B cell (primary cell): Measurements from ENCODE around the gene FOXB2. TPM values are rescaled to one million over a fixed set of nuclear protein-coding genes. Genes with fewer than 3 reads are reported as not detected.
A peak's percentile ranks its signal among the peaks of the same experiment; 100 is the strongest.

Source experiments
- ATAC-seq: fragments of 200-7000 bp; cut with Tn5 transposase; one replicate; pipeline ENCODE4 v1.10.0; 2021; ENCODE audit warnings: low read depth, mild to moderate bottlenecking, moderate number of reproducible peaks, moderate library complexity
- CTCF ChIA-PET: fragments of 350-600 bp; sonication (Branson Sonifier 250); formaldehyde crosslinking; loops from one replicate; lab custom pipeline; 2021; ENCODE audit warnings: antibody characterized with exemption, inconsistent platforms; lab: Charles Lee
- POLR2A ChIA-PET: fragments of 350-600 bp; sonication (Branson Sonifier 250); formaldehyde crosslinking; loops from one replicate; lab custom pipeline; 2021; ENCODE audit warnings: antibody characterized with exemption; lab: Charles Lee
- DNase-seq: peaks from one replicate; pipeline ENCODE4 v3.0.0; 2013
- H2AFZ ChIP-seq: 2 replicates; pipeline ENCODE4 v1.6.1; 2012; ENCODE audit warnings: mild to moderate bottlenecking, low read depth, low read length; ENCODE audit not compliant: insufficient read depth, poor library complexity, severe bottlenecking
- H3K27ac ChIP-seq, 2 donors: 1 replicate in 1 of 2; 2 replicates in 1 of 2; pipeline ENCODE4 v1.5.1; 2012 to 2013; ENCODE audit warnings: low read length in 2 of 2, mild to moderate bottlenecking in 2 of 2, moderate library complexity in 1 of 2
- H3K27me3 ChIP-seq, 4 experiments: fragments of 200-600 bp in 1 of 4; sonication (generic) in 1 of 4; replicated peaks in 1 of 4; 1 replicate in 2 of 4; 2 replicates in 2 of 4; pipeline versions ENCODE4 v1.6.1 to v1.7.0; 2013 to 2016; ENCODE audit warnings: low read length in 3 of 4, mild to moderate bottlenecking in 2 of 4, mixed read lengths in 1 of 4, moderate library complexity in 1 of 4; ENCODE audit not compliant: insufficient read depth in 4 of 4, control insufficient read depth in 3 of 4; ENCODE audit errors: control extremely low read depth in 1 of 4
- H3K36me3 ChIP-seq, 2 experiments: replicated peaks in 1 of 2; 1 replicate in 1 of 2; 2 replicates in 1 of 2; pipeline versions ENCODE4 v1.6.1 to v1.7.1; 2013; ENCODE audit warnings: low read length in 1 of 2; ENCODE audit not compliant: insufficient read depth in 2 of 2, control insufficient read depth in 1 of 2; ENCODE audit errors: control extremely low read depth in 1 of 2, extremely low read depth in 1 of 2
- H3K4me1 ChIP-seq, 2 donors: fragments of 200-600 bp in 1 of 2; sonication (generic) in 1 of 2; 1 replicate in 1 of 2; 2 replicates in 1 of 2; pipeline versions ENCODE4 v1.5.1 to v1.6.1; 2013 to 2017; ENCODE audit warnings: low read length in 2 of 2; ENCODE audit not compliant: control insufficient read depth in 2 of 2, insufficient read depth in 2 of 2
- H3K4me2 ChIP-seq: replicated peaks from 2 replicates; pipeline ENCODE3; 2012; ENCODE audit warnings: mild to moderate bottlenecking, low read depth, low read length; ENCODE audit not compliant: poor library complexity, severe bottlenecking
- H3K4me3 ChIP-seq, 5 experiments: fragments of 200-600 bp in 1 of 5; sonication (generic) in 1 of 5; 1 replicate in 3 of 5; 2 replicates in 2 of 5; pipeline versions ENCODE4 v1.5.1 to v1.7.0; 2011 to 2016; ENCODE audit warnings: low read length in 4 of 5, mild to moderate bottlenecking in 4 of 5, low read depth in 2 of 5, control low read depth in 1 of 5, moderate library complexity in 1 of 5; ENCODE audit not compliant: insufficient read depth in 1 of 5; ENCODE audit errors: control extremely low read depth in 1 of 5, extremely low read depth in 1 of 5
- H3K79me2 ChIP-seq: fragments of 200-600 bp; sonication (generic); one replicate; pipeline ENCODE4 v1.6.0; 2016; ENCODE audit warnings: low read length; ENCODE audit not compliant: control insufficient read depth, insufficient read depth
- H3K9ac ChIP-seq: fragments of 200-600 bp; sonication (generic); 2 replicates; pipeline ENCODE4 v1.6.1; 2017; ENCODE audit warnings: mild to moderate bottlenecking, low read length, moderate library complexity
- H3K9me3 ChIP-seq, 3 donors: one replicate each; pipeline versions ENCODE4 v1.6.1 to v1.7.1; 2013; ENCODE audit warnings: low read length in 2 of 3; ENCODE audit not compliant: control insufficient read depth in 2 of 3, insufficient read depth in 1 of 3; ENCODE audit errors: control extremely low read depth in 1 of 3
- H4K20me1 ChIP-seq: 2 replicates; pipeline ENCODE4 v1.6.0; 2012; ENCODE audit warnings: mild to moderate bottlenecking, low read length; ENCODE audit not compliant: insufficient read depth, control insufficient read depth, poor library complexity, severe bottlenecking
- H3K27ac Mint-ChIP-seq: one replicate; pipeline ENCODE4 v1.8.0; 2021; ENCODE audit warnings: mixed read lengths
- H3K27me3 Mint-ChIP-seq: one replicate; pipeline ENCODE4 v1.8.0; 2021; ENCODE audit warnings: mixed read lengths
- H3K4me1 Mint-ChIP-seq: one replicate; pipeline ENCODE4 v1.8.0; 2021; ENCODE audit warnings: mixed read lengths
- H3K4me3 Mint-ChIP-seq: one replicate; pipeline ENCODE4 v1.8.0; 2021; ENCODE audit warnings: mixed read lengths
- H3K9me3 Mint-ChIP-seq: one replicate; pipeline ENCODE4 v1.8.0; 2022; ENCODE audit warnings: mixed read lengths; ENCODE audit not compliant: insufficient read depth
- CTCF ChIP-seq: fragments of 200-600 bp; IDR thresholded peaks from one replicate; pipeline ENCODE4 v1.8.0; 2022; ENCODE audit warnings: antibody characterized with exemption, mild to moderate bottlenecking
- EZH2 ChIP-seq: IDR thresholded peaks from 2 replicates; pipeline ENCODE4 v1.6.1; 2012; ENCODE audit warnings: borderline replicate concordance, low read depth, mild to moderate bottlenecking, moderate library complexity, low read length; ENCODE audit not compliant: insufficient read depth, poor library complexity, severe bottlenecking
- WGBS: methylation state at CpG from one replicate; pipeline ENCODE4 v1.1.5; 2013; ENCODE audit warnings: missing lambda C conversion rate; ENCODE audit not compliant: insufficient coverage; 5-methylcytosine and 5-hydroxymethylcytosine counted together
- intact Hi-C: fragments of 100-400 bp; cut with micrococcal nuclease; formaldehyde crosslinking; loops from one replicate; pipeline ENCODE4 v1.10.0; 2022
- polyA plus RNA-seq: library from polyadenylated mRNA; depleted of rRNA; stranded (reverse); fragments of >200 nt; gene quantifications from 2 replicates; pipeline ENCODE4 v1.2.3, GENCODE V29; 2012
- total RNA-seq, 2 donors: library from RNA; stranded (reverse); fragments of 120-200 nt in 1 of 2; gene quantifications; 1 replicate in 1 of 2; 2 replicates in 1 of 2; pipeline versions ENCODE4 v1.2.3 to v1.2.4, GENCODE V29; 2013 to 2022

FOXB2 gene
- total and polyA plus RNA-seq, 2 donors (not counting 1 experiment from before 2014, with no cell fraction given) = not detected

- Histone ChIP-seq H3K4me3 (no peak overlapping the region), H3K4me1 (peaks cover 34 to 59% of the 10 kb centered on the region in 2 donors), H3K9me3 (peaks cover 0 to 77% (median 12%) of the 10 kb centered on the region in 3 donors), H3K36me3 (no peaks in the 10 kb centered on the region), H3K79me2 (no peaks in the 10 kb centered on the region), H4K20me1 (no peaks in the 10 kb centered on the region), H3K9ac (no peak overlapping the region), H3K27ac (no peak overlapping the region), H3K27me3 (peaks cover 2 to 95% (median 71%) of the 10 kb centered on the region in 4 experiments), H3K4me2 (peak overlapping the region; percentile 7), H2AFZ (no peak overlapping the region)
- DNase-seq (peak; percentile 9), ATAC-seq (no peak)
- peaks cover 2% of the 10 kb centered on the region for H3K9me3 Mint-ChIP-seq
- ChIA-PET POLR2A (no interaction called here), CTCF (no interaction called here)
- no peak overlapping the region for H3K27ac Mint-ChIP-seq
- WGBS = 7% methylated on average over 63 of the region's 64 CpGs
- peak overlapping the region; percentile 10 for H3K4me3 Mint-ChIP-seq
- intact Hi-C loops = no loop called here
- TF ChIP-seq EZH2 (no peak), CTCF (no peak)
- peaks cover 30% of the 10 kb centered on the region for H3K4me1 Mint-ChIP-seq
- peaks cover 61% of the 10 kb centered on the region for H3K27me3 Mint-ChIP-seq
Measured at GRCh38 chr9:77018058-77018968, 1.1 kb upstream of the FOXB2 start.

GRCh38 chr9:77018969-77019235, 553 bp upstream of the FOXB2 start:
- CTCF ChIA-PET = no interaction called here
- Histone ChIP-seq H3K4me3 (no peak overlapping the region), H3K27ac (no peak overlapping the region), H3K27me3 (peaks cover 2 to 95% (median 70%) of the 10 kb centered on the region in 4 experiments), H4K20me1 (no peaks in the 10 kb centered on the region), H3K4me1 (peaks cover 34 to 56% of the 10 kb centered on the region in 2 donors), H3K79me2 (no peaks in the 10 kb centered on the region), H3K36me3 (no peaks in the 10 kb centered on the region), H2AFZ (no peak overlapping the region), H3K9ac (no peak overlapping the region), H3K9me3 (peaks cover 0 to 79% (median 12%) of the 10 kb centered on the region in 3 donors), H3K4me2 (no peak overlapping the region)
- Mint-ChIP-seq H3K27me3 (peaks cover 58% of the 10 kb centered on the region), H3K4me3 (peak overlapping the region; percentile 19), H3K9me3 (peaks cover 2% of the 10 kb centered on the region), H3K27ac (no peak overlapping the region), H3K4me1 (peaks cover 30% of the 10 kb centered on the region)
- 24% methylated on average over 12 of the region's 12 CpGs for WGBS
- no peak for ATAC-seq
- TF ChIP-seq EZH2 (no peak), CTCF (no peak)
- DNase-seq = peak; percentile 23
- POLR2A ChIA-PET = no interaction called here
- intact Hi-C loops = no loop called here
